Esophagus mucosa (tissue), 1 donor: Measurements from ENCODE around the gene DDX23. TPM values are rescaled to one million over a fixed set of nuclear protein-coding genes. Genes with fewer than 3 reads are reported as not detected.

Experiments
- ATAC-seq: fragments of 200-7000 bp; cut with Tn5 transposase; one replicate; pipeline ENCODE4 v1.9.1; 2020
- total RNA-seq: library from RNA; stranded (reverse); gene quantifications from one replicate; pipeline ENCODE4 v1.2.4, GENCODE V29; 2023
- donor health status: DM: yes; HTN: yes; CAD: no.

Gene DDX23
- total RNA-seq, 1 donor from 2014 or later = 37.3 TPM

- peak; percentile 91 for ATAC-seq
Observed at GRCh38 chr12:48794870-48795269, 57.1 kb downstream of the DDX23 start.

GRCh38 chr12:48793696-48794095 lies 58.3 kb downstream of the DDX23 start:
- no peak for ATAC-seq

- ATAC-seq = no peak
Observed at GRCh38 chr12:48789858-48790326, 62.1 kb downstream of the DDX23 start.

DNA sequence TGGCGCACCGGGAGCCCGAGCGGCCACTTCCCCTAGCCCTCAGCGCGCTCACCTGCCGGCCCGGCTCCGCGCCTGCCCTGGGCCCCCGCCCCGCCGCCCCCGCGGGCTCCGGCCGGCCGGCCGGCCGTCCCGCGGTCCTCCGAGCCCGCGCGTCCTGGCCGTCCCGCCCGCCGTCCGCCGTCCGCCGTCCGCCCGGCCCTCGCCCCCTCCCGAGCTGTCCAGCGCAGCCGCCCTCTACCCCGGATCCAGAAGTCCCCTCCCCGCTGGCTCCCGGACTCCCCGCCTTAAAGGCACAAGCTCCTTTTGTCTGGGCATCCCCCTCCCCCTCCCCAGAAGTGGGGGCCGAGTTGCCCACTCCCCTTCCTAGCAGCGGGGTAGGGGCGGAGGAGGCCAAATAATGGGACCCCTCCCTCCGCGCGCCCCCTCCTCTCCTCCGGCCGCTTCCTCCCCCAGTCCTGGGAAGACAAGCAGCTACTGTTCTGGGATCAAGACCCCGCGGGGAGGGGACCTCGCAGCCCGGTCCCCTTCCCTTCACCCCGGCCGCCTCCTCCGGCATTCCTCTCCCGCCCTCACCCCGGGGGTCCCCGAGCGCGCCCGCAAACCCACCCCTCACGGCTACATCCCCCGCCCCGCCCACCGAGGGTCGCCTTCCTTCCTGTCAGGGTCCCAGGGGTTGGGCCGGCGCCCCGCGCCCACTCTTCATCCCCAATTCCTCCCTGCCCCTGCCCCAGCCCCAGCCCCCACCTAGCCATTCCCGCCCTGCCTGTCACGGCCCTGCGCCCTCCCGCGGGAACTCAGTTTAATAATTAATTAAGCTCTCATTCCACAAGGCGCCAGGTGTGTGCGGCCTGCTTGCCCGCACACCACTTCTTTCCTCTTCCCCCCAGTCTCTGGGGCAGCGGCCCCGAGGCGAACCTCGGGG lies 62.8 kb downstream of the DDX23 start, which contains the start of gene ADCY6:
Gene ADCY6 (minus strand): TSS at position 236 of the 922 bp plus-strand sequence. CDS start 5,655 bp downstream, outside the sequence.
- peak; percentile 56 for ATAC-seq

- peak; percentile 25 for ATAC-seq
Observed at GRCh38 chr12:48788524-48788853, 63.5 kb downstream of the DDX23 start.

- ATAC-seq = peak; percentile 22
Observed at GRCh38 chr12:48787791-48788523, 64.0 kb downstream of the DDX23 start.

- peak; percentile 6 for ATAC-seq
Observed at GRCh38 chr12:48786591-48787544, 65.1 kb downstream of the DDX23 start.

- no peak for ATAC-seq
Observed at GRCh38 chr12:48783432-48783831, 68.5 kb downstream of the DDX23 start.

GRCh38 chr12:48782457-48783395 lies 69.2 kb downstream of the DDX23 start:
- ATAC-seq = no peak

GRCh38 chr12:48781750-48782456 lies 70.1 kb downstream of the DDX23 start:
- peak; percentile 4 for ATAC-seq

DNA sequence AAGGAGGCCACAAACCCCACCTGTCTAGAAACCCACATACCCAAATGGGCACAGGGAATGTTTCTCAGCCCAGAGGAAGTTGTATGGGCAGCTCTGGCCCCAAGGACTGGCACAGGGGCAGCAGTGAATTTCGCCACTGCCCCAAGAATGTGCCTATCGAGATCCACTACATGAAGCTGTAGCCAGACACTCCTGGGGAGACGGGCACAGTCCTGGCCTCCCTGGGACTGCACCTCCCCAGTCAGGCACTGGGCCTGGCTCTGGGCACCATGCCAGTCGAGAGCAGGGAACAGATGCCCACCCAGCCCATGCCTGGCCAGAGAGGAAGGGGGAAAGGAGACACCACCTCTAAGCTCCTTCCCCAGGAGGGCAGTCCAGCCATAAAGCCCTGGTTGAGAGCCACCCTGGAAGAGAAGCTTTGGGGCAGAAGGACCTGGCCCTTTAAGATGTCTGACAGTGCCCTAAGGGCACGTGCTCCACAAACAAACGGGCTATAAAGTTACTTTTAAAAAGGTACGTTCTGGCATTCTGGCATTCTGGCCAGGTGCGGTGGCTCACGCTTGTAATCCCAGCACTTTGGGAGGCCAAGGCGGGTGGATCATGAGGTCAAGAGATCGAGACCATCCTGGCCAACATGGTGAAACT lies 71.5 kb downstream of the DDX23 start:
- ATAC-seq = peak; percentile 7

DNA sequence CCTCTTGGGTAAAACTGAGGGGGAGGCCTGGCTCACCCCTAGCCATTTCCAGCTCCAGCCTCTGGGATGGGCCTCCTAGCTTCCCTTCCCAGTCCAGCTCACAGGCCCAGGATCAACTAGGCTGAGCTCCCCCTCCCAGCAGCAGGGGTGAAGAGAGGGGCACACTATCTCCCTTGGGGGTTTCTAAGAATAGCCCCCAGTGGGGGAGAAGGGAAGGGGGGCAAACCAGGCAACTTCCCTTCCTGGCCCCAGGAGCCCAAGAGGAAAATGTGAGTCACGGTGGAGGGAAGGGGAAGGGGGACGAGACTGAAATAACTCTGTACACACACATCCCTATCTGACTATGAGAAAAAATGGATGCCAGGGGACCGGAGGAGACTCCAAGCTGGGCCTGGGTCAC lies 72.1 kb downstream of the DDX23 start:
- ATAC-seq = no peak

Other genes with a start within 250 kb of the DDX23 start
- 23.3 TPM for gene KANSL2, start 169.9 kb downstream of the DDX23 start, total RNA-seq
- gene CCNT1, start 135.5 kb downstream of the DDX23 start, total RNA-seq = 17.9 TPM
- gene ADCY6, start 63.1 kb downstream of the DDX23 start, total RNA-seq = 11.1 TPM
- gene CACNB3, start 33.7 kb downstream of the DDX23 start, total RNA-seq = 28.8 TPM
- 2.6 TPM for gene RND1, start 13.7 kb upstream of the DDX23 start, total RNA-seq
- 13.1 TPM for gene FKBP11, start 73.3 kb upstream of the DDX23 start, total RNA-seq
- 144 TPM for gene ARF3, start 105.3 kb upstream of the DDX23 start, total RNA-seq
- gene WNT10B, start 119.6 kb upstream of the DDX23 start, total RNA-seq = 0.48 TPM
- not detected for gene WNT1, start 126.2 kb upstream of the DDX23 start, total RNA-seq
- 0.28 TPM for gene DDN, start 147.2 kb upstream of the DDX23 start, total RNA-seq
- 52.8 TPM for gene PRKAG1, start 166.6 kb upstream of the DDX23 start, total RNA-seq
- gene KMT2D, start 208.6 kb upstream of the DDX23 start, total RNA-seq = 48.2 TPM
- 0.44 TPM for gene RHEBL1, start 217.8 kb upstream of the DDX23 start, total RNA-seq
- 0.12 TPM for gene DHH, start 242.6 kb upstream of the DDX23 start, total RNA-seq